Activated CD8-positive, alpha-beta memory T cell treated with anti-CD3 and anti-CD28 coated beads for 48 hours (primary cell): ENCODE measurements around the gene RFC2.
"Not testable (repeated sequence)": the region's sequence is repeated elsewhere in the genome, so short reads cannot be mapped to it uniquely, and the experiment has no call there.

ENCODE experiments used
- DNase-seq, 3 experiments: peaks; one replicate each; pipeline ENCODE4 v3.0.0-alpha.2; 2020; ENCODE audit warnings: low read depth in 2 of 3, low spot score in 2 of 3

RFC2 gene

GRCh38 chr7:74283858-74284447 is 29.8 kb upstream of the RFC2 start:
- DNase-seq: no peak

- DNase-seq: no peak
These were observed 28.7 kb upstream of the RFC2 start for GRCh38 chr7:74282748-74283459.

GRCh38 chr7:74280985-74281384 is 26.8 kb upstream of the RFC2 start:
- no peak for DNase-seq

- DNase-seq: no peak
These were observed 23.4 kb upstream of the RFC2 start for GRCh38 chr7:74277636-74278035.

- no peak for DNase-seq
These were observed 21.2 kb upstream of the RFC2 start for GRCh38 chr7:74275401-74275881.

- no peak for DNase-seq
These were observed 18.3 kb upstream of the RFC2 start for GRCh38 chr7:74272305-74273038.

- no peak for DNase-seq
These were observed 17.5 kb upstream of the RFC2 start for GRCh38 chr7:74271742-74272141.

GRCh38 chr7:74269757-74270277 is 15.6 kb upstream of the RFC2 start:
- DNase-seq: no peak

- DNase-seq: no peak
These were observed 13.8 kb upstream of the RFC2 start for GRCh38 chr7:74267756-74268565.

GRCh38 chr7:74266191-74266963 is 12.2 kb upstream of the RFC2 start:
- no peak for DNase-seq

- no peak for DNase-seq
These were observed 9.4 kb upstream of the RFC2 start for GRCh38 chr7:74263399-74264120.

- DNase-seq: no peak
These were observed 8.6 kb upstream of the RFC2 start for GRCh38 chr7:74262639-74263398.

GRCh38 chr7:74258639-74259038 is 4.4 kb upstream of the RFC2 start:
- DNase-seq: no peak

- DNase-seq: no peak
These were observed 2.6 kb upstream of the RFC2 start for GRCh38 chr7:74256491-74257408.

GRCh38 chr7:74255461-74255860 is 1.3 kb upstream of the RFC2 start:
- not testable (repeated sequence) for DNase-seq

GRCh38 chr7:74254858-74255379 is 720 bp upstream of the RFC2 start:
- no peak for DNase-seq

- DNase-seq: no peak
These were observed 417 bp downstream of the RFC2 start for GRCh38 chr7:74253835-74254128.

- no peak for DNase-seq
These were observed 868 bp downstream of the RFC2 start for GRCh38 chr7:74253331-74253730.
